ENCODE results near the gene DISC1. TPM values are rescaled to one million over a fixed set of nuclear protein-coding genes. Genes with fewer than 3 reads are reported as not detected.

Gene DISC1
- total RNA-seq, 1 experiment from 2014 or later, result 13.5 TPM

DNA sequence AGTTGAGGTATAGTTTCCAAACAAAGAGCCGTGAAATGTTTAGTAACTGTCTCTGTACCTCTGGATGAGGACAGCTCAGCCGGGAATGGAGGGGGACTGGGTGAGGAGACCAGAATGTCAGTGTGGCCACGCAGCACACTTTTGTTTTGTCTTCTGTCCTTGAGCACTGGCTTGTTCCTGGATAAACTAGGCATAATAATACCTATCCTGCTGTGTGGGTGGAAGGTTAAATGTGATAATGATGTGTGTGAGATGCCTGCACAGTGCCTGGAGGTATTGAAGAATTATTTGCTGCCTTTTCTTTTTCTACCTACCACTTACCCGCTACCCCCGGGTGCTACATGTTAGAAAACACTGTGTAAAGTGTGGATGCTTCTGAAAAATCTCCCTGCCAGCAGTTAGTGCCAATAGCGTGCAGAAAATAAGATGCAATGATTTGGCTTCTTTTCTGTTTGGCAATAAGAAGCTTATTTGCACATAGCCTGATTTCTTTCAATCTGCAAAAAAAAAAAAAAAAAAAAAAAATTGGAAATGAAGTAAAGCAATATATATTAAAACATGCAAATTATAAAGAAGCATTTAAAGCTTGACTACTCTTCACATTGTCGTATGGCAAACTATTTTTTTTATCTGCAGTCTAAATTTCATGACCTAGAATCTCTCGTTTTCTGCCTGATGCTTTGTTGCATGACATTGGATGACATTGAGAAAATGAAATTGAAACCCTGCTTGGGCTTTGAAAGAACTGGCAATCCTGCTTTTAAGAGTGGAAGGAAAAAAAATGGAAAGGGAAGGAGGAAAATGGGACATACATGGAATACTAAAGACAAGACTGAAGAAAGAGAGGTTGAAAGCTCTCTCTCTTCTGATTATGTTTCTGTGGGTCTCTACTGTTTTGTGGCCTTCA, 89.5 kb downstream of the DISC1 start:
- Histone ChIP-seq H3K27me3 (replicated peaks; ENCODE audit: control insufficient read depth, insufficient read depth, low read length) (no peaks in the 10 kb centered on the region), H3K4me3 (ENCODE audit: low read depth, low read length) (no peak overlapping the region), H3K4me1 (peaks cover 9% of the 10 kb centered on the region; the same call in 1 of the 2 replicates), H3K9me3 (no peaks in the 10 kb centered on the region), H3K36me3 (ENCODE audit: control insufficient read depth, insufficient read depth, low read length) (no peaks in the 10 kb centered on the region)
- no peak for DNase-seq
- BruUV-seq (replicated peaks), result no TSS peak
- POLR2A ChIA-PET, result interaction anchor here (0.6 kb wide), 1 partner anchor 83 kb away, joined by 7 read pairs; no protein-coding TSS in a partner anchor
- intact Hi-C loops (cut with micrococcal nuclease; ENCODE audit: unreplicated experiment), result no loop called here
- Mint-ChIP-seq H3K27me3 (ENCODE audit: insufficient read depth, unreplicated experiment) (no peaks in the 10 kb centered on the region), H3K4me1 (ENCODE audit: low read depth, unreplicated experiment) (peaks cover 14% of the 10 kb centered on the region), H3K9me3 (ENCODE audit: unreplicated experiment) (no peaks in the 10 kb centered on the region), H3K36me3 (ENCODE audit: insufficient read depth, unreplicated experiment) (no peaks in the 10 kb centered on the region), H3K27ac (ENCODE audit: unreplicated experiment) (no peak overlapping the region), H3K4me3 (ENCODE audit: unreplicated experiment) (no peak overlapping the region)
- CTCF ChIA-PET, result interaction anchor here (0.6 kb wide), 1 partner anchor 332 kb away, joined by 3 read pairs; no protein-coding TSS in a partner anchor
- TF ChIP-seq, protein P1, sequence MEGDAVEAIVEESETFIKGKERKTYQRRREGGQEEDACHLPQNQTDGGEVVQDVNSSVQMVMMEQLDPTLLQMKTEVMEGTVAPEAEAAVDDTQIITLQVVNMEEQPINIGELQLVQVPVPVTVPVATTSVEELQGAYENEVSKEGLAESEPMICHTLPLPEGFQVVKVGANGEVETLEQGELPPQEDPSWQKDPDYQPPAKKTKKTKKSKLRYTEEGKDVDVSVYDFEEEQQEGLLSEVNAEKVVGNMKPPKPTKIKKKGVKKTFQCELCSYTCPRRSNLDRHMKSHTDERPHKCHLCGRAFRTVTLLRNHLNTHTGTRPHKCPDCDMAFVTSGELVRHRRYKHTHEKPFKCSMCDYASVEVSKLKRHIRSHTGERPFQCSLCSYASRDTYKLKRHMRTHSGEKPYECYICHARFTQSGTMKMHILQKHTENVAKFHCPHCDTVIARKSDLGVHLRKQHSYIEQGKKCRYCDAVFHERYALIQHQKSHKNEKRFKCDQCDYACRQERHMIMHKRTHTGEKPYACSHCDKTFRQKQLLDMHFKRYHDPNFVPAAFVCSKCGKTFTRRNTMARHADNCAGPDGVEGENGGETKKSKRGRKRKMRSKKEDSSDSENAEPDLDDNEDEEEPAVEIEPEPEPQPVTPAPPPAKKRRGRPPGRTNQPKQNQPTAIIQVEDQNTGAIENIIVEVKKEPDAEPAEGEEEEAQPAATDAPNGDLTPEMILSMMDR (IDR thresholded peaks at IDR 0.05; ENCODE audit: insufficient read depth in 1 of 2, low read depth in 1 of 2, low read length in 1 of 2, severe bottlenecking in 1 of 2, unreplicated experiment in 1 of 2), result no peak

DNA sequence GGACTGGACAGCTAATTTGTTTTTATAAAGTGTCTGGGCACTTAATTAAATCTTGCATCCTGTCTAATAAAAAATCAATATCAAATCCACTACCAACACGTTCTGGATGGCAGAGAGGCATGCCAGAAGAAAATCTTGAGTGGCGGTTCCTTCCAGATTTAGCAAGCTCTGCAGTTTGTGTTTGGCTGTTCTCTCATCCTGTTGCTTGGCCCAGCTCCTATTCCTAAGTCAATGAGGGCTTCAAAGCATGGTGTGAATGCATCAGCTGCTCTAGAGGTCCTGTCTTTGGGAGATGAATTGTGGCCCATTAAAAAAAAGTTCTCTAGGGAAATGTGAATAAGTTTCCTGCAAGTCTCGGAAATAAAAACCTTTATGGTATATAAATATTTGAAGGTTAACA, 90.3 kb downstream of the DISC1 start:
- H3K27me3 Mint-ChIP-seq (ENCODE audit: insufficient read depth, unreplicated experiment), result no peaks in the 10 kb centered on the region
- no peaks in the 10 kb centered on the region for H3K36me3 Mint-ChIP-seq (ENCODE audit: insufficient read depth, unreplicated experiment)
- BruUV-seq (replicated peaks), result no TSS peak
- H3K36me3 ChIP-seq (ENCODE audit: control insufficient read depth, insufficient read depth, low read length), result no peaks in the 10 kb centered on the region
- CTCF ChIA-PET, result no interaction called here
- H3K4me3 Mint-ChIP-seq (ENCODE audit: unreplicated experiment), result no peak overlapping the region
- H3K4me3 ChIP-seq (ENCODE audit: low read depth, low read length), result no peak overlapping the region
- no peak for DNase-seq
- H3K4me1 ChIP-seq, result peaks cover 9% of the 10 kb centered on the region; the same call in 1 of the 2 replicates
- TF ChIP-seq, protein P1 (IDR thresholded peaks at IDR 0.05; ENCODE audit: insufficient read depth in 1 of 2, low read depth in 1 of 2, low read length in 1 of 2, severe bottlenecking in 1 of 2, unreplicated experiment in 1 of 2), result no peak
- POLR2A ChIA-PET, result interaction anchor here (0.5 kb wide), 1 partner anchor 436 kb away, joined by 4 read pairs; no protein-coding TSS in a partner anchor
- no peaks in the 10 kb centered on the region for H3K9me3 Mint-ChIP-seq (ENCODE audit: unreplicated experiment)
- intact Hi-C loops (cut with micrococcal nuclease; ENCODE audit: unreplicated experiment), result no loop called here
- no peaks in the 10 kb centered on the region for H3K9me3 ChIP-seq
- H3K27ac Mint-ChIP-seq (ENCODE audit: unreplicated experiment), result no peak overlapping the region
- no peaks in the 10 kb centered on the region for H3K27me3 ChIP-seq (replicated peaks; ENCODE audit: control insufficient read depth, insufficient read depth, low read length)
- peaks cover 14% of the 10 kb centered on the region for H3K4me1 Mint-ChIP-seq (ENCODE audit: low read depth, unreplicated experiment)

DNA sequence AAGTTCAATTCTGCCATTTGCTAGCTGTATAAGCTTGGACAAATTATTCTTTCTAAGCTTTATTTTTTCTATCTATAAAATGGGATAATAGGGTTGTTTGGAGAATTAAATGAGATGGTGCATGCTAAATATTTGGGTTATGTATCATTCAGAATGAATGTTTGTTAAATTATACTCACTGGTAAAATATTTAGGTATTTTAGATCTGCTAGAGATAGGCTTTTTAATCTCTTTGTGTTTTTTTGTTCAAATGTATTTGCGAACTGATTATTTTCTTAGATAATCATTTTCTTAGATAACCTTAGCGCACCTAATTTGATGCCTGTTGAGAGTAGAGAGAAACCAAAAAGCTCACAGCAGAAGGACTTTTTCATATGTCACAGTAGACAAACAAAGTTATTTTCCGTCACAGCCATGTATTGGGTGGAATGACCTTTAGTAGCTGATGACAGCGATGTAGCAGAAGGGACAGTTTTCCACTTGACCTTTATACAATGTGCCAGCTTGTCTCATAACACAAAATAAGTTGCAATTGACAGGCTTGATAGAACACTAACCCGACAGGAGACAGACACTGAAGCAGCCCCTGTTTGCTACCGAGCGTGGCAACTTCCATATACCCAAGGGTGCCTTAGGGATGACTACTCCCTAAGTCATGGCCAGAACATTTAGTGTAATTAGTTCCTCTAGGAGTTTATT, 93.0 kb downstream of the DISC1 start:
- BruUV-seq (replicated peaks), result no TSS peak
- H3K4me3 ChIP-seq (ENCODE audit: low read depth, low read length), result no peak overlapping the region
- CTCF ChIA-PET, result no interaction called here
- TF ChIP-seq, protein P1 (IDR thresholded peaks at IDR 0.05; ENCODE audit: insufficient read depth in 1 of 2, low read depth in 1 of 2, low read length in 1 of 2, severe bottlenecking in 1 of 2, unreplicated experiment in 1 of 2), result no peak
- H3K27ac Mint-ChIP-seq (ENCODE audit: unreplicated experiment), result no peak overlapping the region
- H3K4me1 Mint-ChIP-seq (ENCODE audit: low read depth, unreplicated experiment), result peaks cover 14% of the 10 kb centered on the region
- H3K36me3 Mint-ChIP-seq (ENCODE audit: insufficient read depth, unreplicated experiment), result no peaks in the 10 kb centered on the region
- H3K27me3 Mint-ChIP-seq (ENCODE audit: insufficient read depth, unreplicated experiment), result no peaks in the 10 kb centered on the region
- no peaks in the 10 kb centered on the region for H3K27me3 ChIP-seq (replicated peaks; ENCODE audit: control insufficient read depth, insufficient read depth, low read length)
- no peaks in the 10 kb centered on the region for H3K9me3 Mint-ChIP-seq (ENCODE audit: unreplicated experiment)
- POLR2A ChIA-PET, result no interaction called here
- H3K4me3 Mint-ChIP-seq (ENCODE audit: unreplicated experiment), result no peak overlapping the region
- DNase-seq, result no peak
- H3K9me3 ChIP-seq, result no peaks in the 10 kb centered on the region
- intact Hi-C loops (cut with micrococcal nuclease; ENCODE audit: unreplicated experiment), result no loop called here
- H3K36me3 ChIP-seq (ENCODE audit: control insufficient read depth, insufficient read depth, low read length), result no peaks in the 10 kb centered on the region
- peaks cover 9% of the 10 kb centered on the region; the same call in 1 of the 2 replicates for H3K4me1 ChIP-seq

Data from Caco-2 (cell line).